K562 (cell line): ENCODE results near the gene ATP2A2. TPM values are rescaled to one million over a fixed set of nuclear protein-coding genes. Genes with fewer than 3 reads are reported as not detected.
"Not testable (repeated sequence)": the region's sequence is repeated elsewhere in the genome, so short reads cannot be mapped to it uniquely, and the experiment has no call there.

Experiments used
- ATAC-seq: fragments of 200-7000 bp; cut with Tn5 transposase; 3 replicates; pipeline ENCODE4 v1.9.1; 2020; ENCODE audit warnings: moderate library complexity
- BruUV-seq: library from RNA; stranded (reverse); fragments of 400-500 nt; replicated peaks from 2 replicates; lab custom pipeline; 2021; lab: Mats Ljungman, UMichigan
- CTCF ChIA-PET: fragments of 300-600 bp; formaldehyde crosslinking; extraction: SDS; loops from one replicate; lab custom pipeline; 2021; ENCODE audit warnings: low intra/inter-chr PET ratio; lab: Yijun Ruan, JAX
- POLR2A ChIA-PET: fragments of 300-600, 350-650 bp; sonication (Branson Sonifier 250); formaldehyde crosslinking; extraction: SDS; loops from one replicate; lab custom pipeline; 2021; ENCODE audit warnings: antibody characterized with exemption, inconsistent platforms; lab: Yijun Ruan, JAX
- DNase-seq, 4 experiments: peaks; one replicate each; pipeline versions ENCODE4 v3.0.0 to v3.0.0-alpha.2; 2011 to 2018; ENCODE audit warnings: low spot score in 3 of 4, mixed read lengths in 3 of 4; ENCODE audit errors: extremely low read depth in 1 of 4
- FAIRE-seq: peaks from 2 replicates; lab custom pipeline; 2011; peaks lifted over from hg19 to GRCh38; lab: Jason Lieb, UNC
- H2AFZ ChIP-seq: 2 replicates; pipeline ENCODE4 v1.6.0; 2011; ENCODE audit warnings: low read depth, low read length, control low read depth, inconsistent platforms
- H3K27ac ChIP-seq: fragments of 200-600 bp; 3 replicates; pipeline ENCODE4 v1.8.0; 2011; ENCODE audit warnings: low read depth, mild to moderate bottlenecking, control low read depth, inconsistent platforms, low read length, moderate library complexity, mixed read lengths; ENCODE audit errors: extremely low read depth
- H3K27me3 ChIP-seq, 2 experiments: fragments of 300-600 bp in 1 of 2; 2 replicates in 1 of 2; 3 replicates in 1 of 2; pipeline versions ENCODE4 v1.6.0 to v1.8.0; 2011; ENCODE audit warnings: inconsistent platforms in 2 of 2, low read length in 2 of 2, mild to moderate bottlenecking in 1 of 2, mixed read lengths in 1 of 2, moderate library complexity in 1 of 2; ENCODE audit not compliant: control insufficient read depth in 2 of 2, insufficient read depth in 2 of 2
- H3K36me3 ChIP-seq: fragments of 300-600 bp; 3 replicates; pipeline ENCODE4 v1.8.0; 2011; ENCODE audit warnings: mild to moderate bottlenecking, low read length, inconsistent platforms; ENCODE audit not compliant: control insufficient read depth, insufficient read depth
- H3K4me1 ChIP-seq, 2 experiments: fragments of 200-600 bp in 1 of 2; replicated peaks in 1 of 2; 2 replicates in 1 of 2; 3 replicates in 1 of 2; pipeline versions ENCODE4 v1.5.1 to v1.8.0; 2011; ENCODE audit warnings: inconsistent platforms in 2 of 2, low read length in 2 of 2, mild to moderate bottlenecking in 1 of 2, mixed read lengths in 1 of 2, moderate library complexity in 1 of 2; ENCODE audit not compliant: control insufficient read depth in 2 of 2, insufficient read depth in 2 of 2
- H3K4me2 ChIP-seq: 2 replicates; pipeline ENCODE4 v1.6.1; 2011; ENCODE audit warnings: low read length, control low read depth, inconsistent platforms, mixed read lengths; ENCODE audit not compliant: insufficient read depth
- H3K4me3 ChIP-seq: fragments of 200-600 bp; sonication (generic), shearing (Covaris generic); 2 replicates; pipeline ENCODE4 v1.5.1; 2016; ENCODE audit warnings: control low read depth, inconsistent platforms
- H3K79me2 ChIP-seq: fragments of 200-600 bp; 3 replicates; pipeline ENCODE4 v1.8.0; 2011; ENCODE audit warnings: low read length, inconsistent platforms; ENCODE audit not compliant: control insufficient read depth, insufficient read depth
- H3K9ac ChIP-seq, 2 experiments: 2 replicates each; pipeline versions ENCODE4 v1.6.0 to v1.6.1; 2011; ENCODE audit warnings: low read depth in 2 of 2, low read length in 2 of 2, control low read depth in 1 of 2, inconsistent platforms in 1 of 2, mild to moderate bottlenecking in 1 of 2, mixed read lengths in 1 of 2; ENCODE audit not compliant: insufficient read depth in 1 of 2
- H3K9me1 ChIP-seq: one replicate; pipeline ENCODE4 v1.6.0; 2011; ENCODE audit warnings: inconsistent platforms, mild to moderate bottlenecking, low read length, moderate library complexity; ENCODE audit not compliant: control insufficient read depth, insufficient read depth
- H3K9me3 ChIP-seq: replicated peaks from 2 replicates; pipeline ENCODE4 v1.5.1; 2011; ENCODE audit warnings: low read depth, low read length, inconsistent platforms; ENCODE audit not compliant: control insufficient read depth, insufficient read depth
- H4K20me1 ChIP-seq: replicated peaks from 2 replicates; pipeline ENCODE4 v1.6.1; 2011; ENCODE audit warnings: low read length, inconsistent platforms, mixed read lengths; ENCODE audit not compliant: control insufficient read depth, insufficient read depth
- FOXA3 ChIP-seq, 2 experiments: fragments of 450-650 bp in 1 of 2; sonication (generic) in 1 of 2; formaldehyde crosslinking; IDR thresholded peaks in 1 of 2; conservative IDR thresholded peaks in 1 of 2; 2 replicates each; pipeline versions ENCODE4 v1.4.0 to v1.8.0; 2020 to 2022; ENCODE audit warnings: mild to moderate bottlenecking in 2 of 2, missing genetic modification reagents in 1 of 2
- FOXM1 ChIP-seq, 2 experiments: fragments of 450-650 bp in 1 of 2; sonication (generic) in 1 of 2; formaldehyde crosslinking in 1 of 2; IDR thresholded peaks; 2 replicates each; pipeline versions ENCODE4 v1.6.1 to v1.9.0; 2017 to 2022; ENCODE audit warnings: low read depth in 2 of 2, mild to moderate bottlenecking in 2 of 2, missing genetic modification reagents in 1 of 2, moderate library complexity in 1 of 2
- MCM7 ChIP-seq, 2 experiments: fragments of 450-650 bp; IDR thresholded peaks; 2 replicates each; pipeline ENCODE4 v1.6.1; 2016 to 2018
- SMARCA4 ChIP-seq: fragments of 450-650 bp; IDR thresholded peaks from 2 replicates; pipeline ENCODE4 v1.6.1; 2016
- WGBS: fragments of 100-300 bp; shearing (Covaris generic); methylation state at CpG from one replicate; pipeline ENCODE4 v1.1.6; 2016; ENCODE audit warnings: low coverage, mixed read lengths; ENCODE audit not compliant: insufficient coverage; ENCODE audit errors: missing lambda C conversion rate; 5-methylcytosine and 5-hydroxymethylcytosine counted together
- in situ Hi-C: fragments of 300-500 bp; cut with MboI; formaldehyde crosslinking; loops from 4 replicates; pipeline ENCODE4 v1.15.0; 2018; ENCODE audit warnings: inconsistent platforms, mixed read lengths
- intact Hi-C: fragments of 100-400 bp; cut with micrococcal nuclease; formaldehyde crosslinking; loops from 2 replicates; pipeline ENCODE4 v1.14.2; 2022
- polyA plus RNA-seq, 8 experiments: library from polyadenylated mRNA; depleted of rRNA in 4 of 8; stranded (reverse) in 5 of 8; unstranded in 3 of 8; fragments of >200 nt; fragmentation: Nextera tagmentation in 2 of 8; fragmentation: Illumina TruSeq in 1 of 8; extraction: Ambion mirVana in 2 of 8; extraction: Trizol in 1 of 8; gene quantifications; 2 replicates each; pipeline versions ENCODE4 v1.2.1 to v1.2.3, GENCODE V29; 2011 to 2014; ENCODE audit warnings: inconsistent platforms in 1 of 8, missing spikeins in 1 of 8
- total RNA-seq, 7 experiments: library from RNA; depleted of rRNA in 6 of 7; stranded (reverse); fragments of >200 nt in 6 of 7; fragmentation: Illumina TruSeq in 2 of 7; extraction: Trizol in 2 of 7; gene quantifications; 2 replicates each; pipeline versions ENCODE4 v1.2.1 to v1.2.3, GENCODE V29; 2011 to 2021; ENCODE audit warnings: low replicate concordance in 1 of 7
- TF ChIP-seq, protein P1 (sequence below): sonication (generic); formaldehyde crosslinking; IDR thresholded peaks from 2 replicates; pipeline ENCODE4 v1.8.1; 2023; ENCODE audit warnings: mild to moderate bottlenecking, missing genetic modification reagents
- TF ChIP-seq, protein P2 (sequence below): fragments of 450-650 bp; formaldehyde crosslinking; IDR thresholded peaks from 2 replicates; pipeline ENCODE4 v1.4.0; 2022; ENCODE audit warnings: mild to moderate bottlenecking, moderate library complexity

ATP2A2 gene
- total and polyA plus RNA-seq, 9 of the 15 experiments (the other 6 are each of a cell fraction or from before 2014, with no cell fraction given): 5.2 to 205 (median 51.6) TPM

DNA sequence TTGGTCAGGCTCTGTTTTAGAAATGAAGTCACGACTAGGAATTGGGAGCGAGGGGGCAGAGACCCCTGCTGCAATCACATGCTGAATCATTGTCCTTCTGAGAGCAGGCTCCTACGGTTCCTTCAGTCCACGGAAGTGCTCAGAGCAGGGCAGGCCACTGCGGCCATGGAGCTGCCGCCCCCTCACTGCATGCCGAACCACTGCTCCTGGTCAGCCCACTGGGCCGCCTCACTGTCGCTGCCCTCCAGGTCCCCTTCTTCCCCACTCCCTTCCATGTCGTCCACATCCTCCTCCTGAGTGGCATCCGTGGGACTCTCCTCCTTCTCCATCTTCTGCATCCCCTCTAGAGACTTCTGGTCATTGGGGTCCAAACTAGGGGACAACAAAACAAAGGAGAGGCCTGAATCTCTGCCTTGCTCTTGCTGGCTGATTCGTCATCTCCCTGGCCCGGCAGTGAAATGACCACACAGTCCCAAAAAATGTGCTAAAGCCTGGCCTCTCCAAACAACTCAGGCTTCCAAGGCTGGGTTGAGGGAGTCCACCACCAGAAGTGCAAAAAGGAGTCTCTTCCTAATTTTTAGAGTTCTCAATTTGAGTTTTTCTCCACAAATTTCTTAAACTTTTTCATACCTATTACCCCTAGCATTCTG lies 93.0 kb downstream of the ATP2A2 start:
- no peaks in the 10 kb centered on the region; the same call in 2 of the 3 replicates for H3K79me2 ChIP-seq
- TF ChIP-seq FOXA3 (CRISPR knock-in tag; conservative IDR thresholded peaks at IDR 0.05 in 1 of 2, IDR thresholded peaks at IDR 0.05 in 1 of 2) (no peak), FOXM1 (IDR thresholded peaks at IDR 0.05; ENCODE audit: low read depth) (no peak), FOXM1 (CRISPR knock-in tag; IDR thresholded peaks at IDR 0.05; ENCODE audit: low read depth) (no peak), MCM7 (IDR thresholded peaks at IDR 0.05) (no peak), SMARCA4 (no peak)
- TF ChIP-seq, protein P1, sequence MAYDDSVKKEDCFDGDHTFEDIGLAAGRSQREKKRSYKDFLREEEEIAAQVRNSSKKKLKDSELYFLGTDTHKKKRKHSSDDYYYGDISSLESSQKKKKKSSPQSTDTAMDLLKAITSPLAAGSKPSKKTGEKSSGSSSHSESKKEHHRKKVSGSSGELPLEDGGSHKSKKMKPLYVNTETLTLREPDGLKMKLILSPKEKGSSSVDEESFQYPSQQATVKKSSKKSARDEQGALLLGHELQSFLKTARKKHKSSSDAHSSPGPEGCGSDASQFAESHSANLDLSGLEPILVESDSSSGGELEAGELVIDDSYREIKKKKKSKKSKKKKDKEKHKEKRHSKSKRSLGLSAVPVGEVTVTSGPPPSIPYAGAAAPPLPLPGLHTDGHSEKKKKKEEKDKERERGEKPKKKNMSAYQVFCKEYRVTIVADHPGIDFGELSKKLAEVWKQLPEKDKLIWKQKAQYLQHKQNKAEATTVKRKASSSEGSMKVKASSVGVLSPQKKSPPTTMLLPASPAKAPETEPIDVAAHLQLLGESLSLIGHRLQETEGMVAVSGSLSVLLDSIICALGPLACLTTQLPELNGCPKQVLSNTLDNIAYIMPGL (CRISPR knock-in tag): no peak
- TF ChIP-seq, protein P2, sequence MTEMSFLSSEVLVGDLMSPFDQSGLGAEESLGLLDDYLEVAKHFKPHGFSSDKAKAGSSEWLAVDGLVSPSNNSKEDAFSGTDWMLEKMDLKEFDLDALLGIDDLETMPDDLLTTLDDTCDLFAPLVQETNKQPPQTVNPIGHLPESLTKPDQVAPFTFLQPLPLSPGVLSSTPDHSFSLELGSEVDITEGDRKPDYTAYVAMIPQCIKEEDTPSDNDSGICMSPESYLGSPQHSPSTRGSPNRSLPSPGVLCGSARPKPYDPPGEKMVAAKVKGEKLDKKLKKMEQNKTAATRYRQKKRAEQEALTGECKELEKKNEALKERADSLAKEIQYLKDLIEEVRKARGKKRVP: no peak
- TF ChIP-seq, all 486 proteins: peak for 0
- H3K9me1 ChIP-seq: no peaks in the 10 kb centered on the region
- ChIA-PET POLR2A (interaction anchor here (0.5 to 4.9 kb wide), 5 partner anchors 11 to 76 kb away, joined by 3 to 22 read pairs (median 4); no protein-coding TSS in a partner anchor), CTCF (no interaction called here)
- FAIRE-seq (no peak), DNase-seq (no peak), ATAC-seq (no peak)
- BruUV-seq: no TSS peak
- H3K27me3 ChIP-seq: no peaks in the 10 kb centered on the region
- in situ Hi-C loops: no loop called here
- H3K9ac ChIP-seq: no peak overlapping the region
- H2AFZ ChIP-seq: no peak overlapping the region
- peaks cover 0 to 6% of the 10 kb centered on the region in 2 experiments; a peak in 1 of 5 replicates for H3K4me1 ChIP-seq
- intact Hi-C loops: no loop called here
- H3K36me3 ChIP-seq: peaks cover 87% of the 10 kb centered on the region
- no peak overlapping the region for H3K27ac ChIP-seq
- no peaks in the 10 kb centered on the region; the same call in 1 of the 2 replicates for H4K20me1 ChIP-seq
- H3K4me2 ChIP-seq: no peak overlapping the region
- H3K4me3 ChIP-seq: no peak overlapping the region
- H3K9me3 ChIP-seq: no peaks in the 10 kb centered on the region
- WGBS: 94% methylated on average over 13 of the region's 13 CpGs

DNA sequence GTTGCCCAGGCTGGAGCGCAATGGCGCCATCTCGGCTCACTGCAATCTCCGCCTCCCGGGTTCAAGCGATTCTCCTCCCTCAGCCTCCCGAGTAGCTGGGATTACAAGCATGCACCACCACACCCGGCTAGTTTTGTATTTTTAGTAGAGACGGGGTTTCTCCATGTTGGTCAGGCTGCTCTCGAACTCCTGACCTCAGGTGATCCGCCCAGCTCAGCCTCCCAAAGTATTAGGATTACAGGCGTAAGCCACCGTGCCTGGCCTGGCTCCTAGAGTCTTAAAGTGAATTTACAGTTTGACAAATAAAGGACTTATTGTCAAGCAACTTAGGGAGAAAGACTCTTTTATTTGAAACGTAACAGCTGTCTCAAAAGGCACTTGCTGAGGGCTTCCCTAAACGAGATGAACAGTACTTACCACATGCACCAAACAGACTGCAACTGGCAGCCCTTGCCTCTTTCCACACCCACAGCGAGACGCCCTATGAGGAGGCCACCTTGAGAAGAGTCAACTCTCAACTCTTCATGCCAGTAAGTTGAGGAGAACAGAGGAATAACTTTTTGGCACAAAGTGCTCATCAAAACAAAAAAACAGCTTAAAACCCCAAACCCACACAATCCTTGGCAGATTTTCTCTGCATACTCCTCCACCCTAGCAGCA lies 97.2 kb downstream of the ATP2A2 start:
- H2AFZ ChIP-seq, ATAC-seq, in situ Hi-C loops, H3K79me2 ChIP-seq, H3K27me3 ChIP-seq, H3K9ac ChIP-seq, H3K9me3 ChIP-seq, H4K20me1 ChIP-seq, H3K4me2 ChIP-seq, H3K9me1 ChIP-seq, H3K4me3 ChIP-seq, H3K4me1 ChIP-seq, CTCF ChIA-PET, intact Hi-C loops, FAIRE-seq, H3K27ac ChIP-seq, BruUV-seq, DNase-seq: not testable (repeated sequence)
- peaks cover 91% of the 10 kb centered on the region for H3K36me3 ChIP-seq
- POLR2A ChIA-PET: interaction anchor here (0.8 to 1.7 kb wide), 4 partner anchors 9 to 72 kb away, joined by 3 to 5 read pairs (median 3); partner anchors contain the start of gene ARPC3
- WGBS: 83% methylated on average over 16 of the region's 17 CpGs
